Measurements from ENCODE around the gene PRKG1.
"Not testable (repeated sequence)": the region's sequence is repeated elsewhere in the genome, so short reads cannot be mapped to it uniquely, and the experiment has no call there.

PRKG1 gene

DNA sequence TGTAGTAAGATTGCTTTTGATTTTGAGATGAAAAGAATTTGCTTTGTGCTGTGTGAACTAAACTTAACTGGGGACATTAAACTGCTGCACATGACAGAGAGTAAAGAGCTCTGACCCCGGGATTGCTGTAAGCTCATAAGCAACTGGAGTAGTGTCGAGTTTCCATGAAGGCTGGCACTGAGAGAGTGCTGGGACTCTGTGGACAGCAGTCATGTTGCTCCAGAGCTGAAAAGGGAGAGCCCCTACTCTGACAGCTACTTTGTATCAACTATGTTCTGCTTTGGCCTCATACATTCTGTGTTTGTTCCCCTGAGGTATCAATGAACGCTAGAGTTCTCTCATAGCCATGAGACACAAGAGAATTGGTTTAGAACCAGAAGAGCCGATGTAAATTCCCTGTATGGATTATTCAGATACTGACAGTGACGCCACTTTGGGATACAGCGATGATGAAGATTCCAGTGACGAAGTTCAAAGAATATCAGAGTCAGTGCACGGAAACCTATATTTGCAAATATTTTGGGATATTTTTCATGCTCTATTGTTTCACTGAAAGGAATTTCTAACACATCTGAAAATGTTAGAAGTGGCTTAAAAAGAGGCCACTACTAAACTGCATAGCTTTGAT, 1053.9 kb downstream of the PRKG1 start:
- no peak for DNase-seq (ENCODE audit: low read depth)

DNA sequence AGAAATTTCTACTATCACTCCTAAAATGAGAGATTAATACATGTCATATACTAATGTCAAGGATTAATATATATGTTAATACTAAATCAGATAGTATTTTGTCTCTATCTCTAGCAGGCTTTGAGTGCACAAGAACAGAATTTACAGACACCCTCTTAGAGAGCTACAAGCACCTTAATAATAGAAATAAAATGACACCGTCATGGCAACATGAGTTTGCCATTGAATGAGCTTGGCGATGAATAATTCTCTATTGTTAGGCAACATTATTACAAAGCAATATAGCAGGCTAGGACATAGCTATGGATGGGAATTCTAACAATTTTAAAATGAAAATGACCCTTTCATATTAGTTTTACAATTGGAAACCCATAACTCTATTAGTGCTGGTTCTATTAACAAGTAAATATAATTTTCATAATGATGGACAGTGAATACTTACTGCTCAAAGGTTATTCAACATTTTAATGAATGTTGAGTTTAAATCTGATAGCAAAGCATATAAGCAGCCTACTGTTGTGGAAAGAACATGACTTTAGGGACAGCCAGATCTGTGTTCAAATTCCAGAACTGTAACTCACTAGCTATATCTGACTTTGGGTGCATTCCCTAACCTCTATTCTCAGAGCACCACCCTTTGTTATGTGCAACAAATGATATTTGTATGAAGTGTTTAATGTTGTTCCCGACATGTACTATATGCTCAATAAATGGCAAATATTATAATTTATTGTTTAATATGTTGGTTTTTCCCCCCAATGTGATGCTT, 1055.3 kb downstream of the PRKG1 start:
- DNase-seq (ENCODE audit: low read depth) = no peak

- DNase-seq (ENCODE audit: low read depth) = no peak
Measured at GRCh38 chr10:52135101-52135500, 1060.8 kb downstream of the PRKG1 start.

GRCh38 chr10:52136921-52137320, 1062.6 kb downstream of the PRKG1 start:
- DNase-seq (ENCODE audit: low read depth) = no peak

- no peak for DNase-seq (ENCODE audit: low read depth)
Measured at GRCh38 chr10:52143338-52143737, 1069.1 kb downstream of the PRKG1 start.

- DNase-seq (ENCODE audit: low read depth) = no peak
Measured at GRCh38 chr10:52145636-52146035, 1071.3 kb downstream of the PRKG1 start.

GRCh38 chr10:52146766-52147165, 1072.5 kb downstream of the PRKG1 start:
- peak; percentile 20 for DNase-seq (ENCODE audit: low read depth)

DNA sequence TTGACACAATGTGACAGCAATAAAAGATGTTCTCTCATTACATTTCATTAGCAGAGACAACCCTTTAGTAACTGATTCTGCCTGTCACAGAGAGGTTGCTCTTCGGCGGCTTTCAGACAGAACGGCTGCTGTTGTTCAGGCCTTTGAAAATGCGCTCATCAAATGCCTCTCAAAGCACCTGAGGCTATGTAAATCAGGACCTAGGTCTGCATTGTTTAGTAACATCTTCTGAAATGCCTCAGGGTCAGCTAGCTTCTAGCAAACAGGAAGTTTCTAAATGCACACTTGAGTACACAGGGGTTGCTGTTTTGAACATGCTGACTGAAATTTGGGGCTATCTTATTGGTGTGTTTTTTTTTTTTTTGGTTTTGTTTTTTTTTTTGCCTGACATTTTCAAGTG, 1096.5 kb downstream of the PRKG1 start:
- DNase-seq (ENCODE audit: low read depth) = no peak

- DNase-seq (ENCODE audit: low read depth) = no peak
Measured at GRCh38 chr10:52172581-52172980, 1098.3 kb downstream of the PRKG1 start.

DNA sequence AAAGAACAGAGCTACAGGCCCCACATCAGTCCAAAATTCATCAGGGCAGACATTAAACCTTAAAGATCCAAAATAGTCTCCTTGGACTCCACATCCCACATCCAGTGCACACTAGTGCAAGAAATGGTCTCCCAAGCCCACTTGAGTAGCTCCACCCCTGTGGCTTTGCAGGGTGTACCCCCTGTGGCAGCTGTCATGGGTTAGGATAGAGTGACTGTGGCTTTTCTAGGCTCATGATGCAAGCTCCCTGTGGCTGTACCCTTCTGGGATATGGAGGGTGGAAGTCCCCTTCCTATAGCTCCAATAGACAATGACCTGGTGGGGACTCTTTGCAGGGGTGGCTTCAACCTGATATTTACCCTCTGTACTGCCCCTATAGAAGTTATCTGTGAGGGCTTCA, 1111.0 kb downstream of the PRKG1 start:
- no peak for DNase-seq (ENCODE audit: low read depth)

DNA sequence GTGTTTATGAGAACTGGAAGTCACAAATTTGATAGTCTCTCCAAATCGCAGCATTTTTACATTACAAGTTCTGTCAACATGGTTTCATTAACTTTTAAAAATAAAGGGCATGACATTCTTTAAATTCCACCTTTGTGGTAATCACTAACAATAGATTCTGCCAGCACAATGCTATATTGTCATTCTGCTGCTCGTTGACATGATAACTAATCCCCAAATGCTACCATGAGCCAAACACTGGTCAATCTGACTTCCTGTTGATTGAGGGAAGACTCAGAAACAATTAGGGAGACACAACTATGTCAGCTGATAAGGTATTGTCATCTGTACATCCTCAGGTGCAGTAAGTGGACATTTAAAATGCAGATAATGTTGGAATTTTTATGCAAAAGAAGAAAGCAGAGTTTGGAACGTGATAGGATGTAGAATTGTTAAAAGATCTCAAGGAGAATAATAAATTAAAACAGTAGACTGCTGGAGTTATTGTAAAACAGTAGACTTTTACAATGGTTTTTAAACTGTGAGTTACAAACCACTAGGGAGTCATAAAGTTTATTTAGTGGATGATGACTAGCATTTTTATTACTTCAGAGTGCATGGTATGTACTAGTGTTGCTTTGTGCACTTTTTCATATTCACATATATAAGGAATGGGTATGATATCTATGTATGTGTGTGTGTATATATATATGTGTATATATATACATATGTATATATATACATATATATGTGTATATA, 1113.4 kb downstream of the PRKG1 start:
- peak; percentile 25 for DNase-seq (ENCODE audit: low read depth)

DNA sequence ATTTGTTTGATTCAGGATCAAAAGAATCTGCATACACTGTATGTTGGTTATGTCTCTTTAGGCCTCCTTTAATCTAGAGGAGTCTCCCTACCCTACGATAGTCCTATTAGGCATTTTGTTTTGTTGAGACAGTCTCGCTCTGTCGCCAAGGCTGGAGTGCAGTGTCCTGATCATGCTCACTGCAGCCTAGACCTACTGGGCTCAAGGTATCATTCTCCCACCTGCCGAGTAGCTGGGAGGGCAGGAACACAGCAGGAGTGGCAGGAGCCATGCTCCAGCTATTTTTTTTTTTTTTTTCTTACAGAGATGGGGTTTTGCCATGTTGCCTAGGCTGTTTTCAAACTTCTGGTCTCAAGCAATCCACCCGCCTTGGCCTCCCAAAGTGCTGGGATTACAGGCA, 1116.8 kb downstream of the PRKG1 start:
- DNase-seq (ENCODE audit: low read depth) = no peak

DNA sequence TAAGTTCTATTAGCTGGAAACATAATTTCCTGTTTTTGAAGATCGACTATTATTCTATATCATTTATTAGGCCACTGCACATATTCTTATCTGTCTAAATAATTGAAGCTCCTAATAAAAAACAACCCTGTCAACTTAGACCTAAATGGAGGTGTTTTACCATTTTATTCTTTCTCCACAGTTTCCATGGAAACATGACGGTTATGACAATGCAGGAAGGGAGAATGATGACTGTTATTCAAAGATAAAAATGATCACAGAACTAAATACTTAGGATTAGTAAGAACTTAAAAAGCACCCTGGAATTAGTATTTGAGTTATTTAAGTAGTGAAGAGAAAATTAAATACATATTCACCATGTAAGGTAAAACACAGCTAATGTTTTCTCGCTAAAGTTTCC, 1119.9 kb downstream of the PRKG1 start:
- DNase-seq (ENCODE audit: low read depth) = no peak

GRCh38 chr10:52194716-52195115, 1120.4 kb downstream of the PRKG1 start:
- no peak for DNase-seq (ENCODE audit: low read depth)

GRCh38 chr10:52197098-52197497, 1122.8 kb downstream of the PRKG1 start:
- no peak for DNase-seq (ENCODE audit: low read depth)

GRCh38 chr10:52198540-52198939, 1124.3 kb downstream of the PRKG1 start:
- DNase-seq (ENCODE audit: low read depth) = no peak

DNA sequence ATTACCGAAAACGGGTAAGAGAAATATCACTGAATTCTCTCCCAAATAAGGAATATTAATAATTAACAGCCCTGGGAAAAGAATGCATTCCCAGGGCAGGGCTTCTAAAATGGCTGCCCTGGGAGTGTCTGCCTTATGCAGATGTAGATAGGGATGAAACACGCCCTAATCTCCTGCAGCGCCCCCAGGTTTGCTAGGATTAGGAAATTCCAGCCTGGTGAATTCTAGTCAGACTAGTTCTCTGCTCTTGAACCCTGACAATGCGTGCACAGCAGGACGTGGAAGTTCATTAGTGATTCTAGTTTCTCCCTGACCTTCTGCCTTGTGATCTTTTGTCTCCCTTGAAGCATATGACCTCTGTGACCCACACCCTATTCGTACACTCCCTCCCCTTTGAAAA, 1130.6 kb downstream of the PRKG1 start:
- not testable (repeated sequence) for DNase-seq (ENCODE audit: low read depth)

DNA sequence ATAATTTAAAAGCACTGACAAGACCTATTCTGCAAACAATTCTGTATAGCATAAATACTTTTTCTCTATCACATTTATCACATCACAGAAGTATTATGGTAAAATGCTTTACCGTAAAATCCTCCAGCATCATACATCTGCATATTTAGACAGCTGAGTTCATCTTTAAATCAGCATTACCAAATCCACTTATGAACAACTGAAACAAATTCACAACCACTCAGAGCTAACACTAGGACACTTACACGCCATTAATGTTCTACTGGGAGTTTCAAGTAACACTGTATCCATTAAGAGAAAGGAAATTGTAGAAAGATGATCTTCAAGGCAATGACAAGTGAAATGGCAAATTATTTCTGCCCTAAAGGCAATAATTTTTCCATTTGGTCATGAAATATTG, 1134.1 kb downstream of the PRKG1 start:
- no peak for DNase-seq (ENCODE audit: low read depth)

GRCh38 chr10:52210161-52210560, 1135.9 kb downstream of the PRKG1 start:
- no peak for DNase-seq (ENCODE audit: low read depth)

GRCh38 chr10:52212062-52212461, 1137.8 kb downstream of the PRKG1 start:
- no peak for DNase-seq (ENCODE audit: low read depth)

DNA sequence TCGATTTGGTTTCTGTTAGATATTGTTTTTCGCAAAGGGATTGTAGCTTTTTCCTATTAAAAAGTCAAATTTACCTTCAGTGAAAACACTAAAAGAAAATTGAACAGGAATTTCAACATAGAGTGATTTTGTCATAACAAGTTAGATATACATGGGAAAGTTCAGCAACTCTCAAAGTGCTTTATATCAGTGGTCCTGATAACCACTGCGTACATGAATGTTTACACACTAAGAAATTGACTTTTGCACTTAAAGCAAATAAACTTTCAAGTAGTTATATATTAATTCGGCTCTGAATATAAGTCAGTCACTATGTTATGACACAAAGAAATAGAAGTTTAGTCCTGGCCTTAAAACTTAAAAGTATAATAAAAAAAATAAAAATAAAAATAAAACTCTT, 1138.5 kb downstream of the PRKG1 start:
- DNase-seq (ENCODE audit: low read depth) = no peak

DNA sequence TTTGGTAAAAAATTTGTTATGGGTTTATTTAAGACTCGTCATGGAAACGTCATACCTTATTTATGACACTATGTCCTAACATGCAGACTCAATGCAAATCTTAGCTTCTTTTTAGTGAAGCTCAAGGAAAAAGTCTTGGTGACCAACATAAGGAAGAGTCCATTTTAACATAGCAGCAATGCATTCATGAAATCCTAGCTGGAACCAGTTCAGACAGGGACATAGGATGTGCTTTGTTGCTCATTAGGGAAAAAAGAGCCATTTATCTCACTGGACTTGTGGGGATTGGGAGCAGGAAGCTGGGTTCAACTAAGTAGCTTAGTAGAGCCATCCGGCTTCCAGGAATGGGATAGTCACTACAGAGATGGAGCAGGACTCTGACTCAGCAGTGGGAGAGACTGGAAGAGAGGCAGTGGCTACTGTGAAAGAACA, 1139.0 kb downstream of the PRKG1 start:
- peak; percentile 61 for DNase-seq (ENCODE audit: low read depth)

DNA sequence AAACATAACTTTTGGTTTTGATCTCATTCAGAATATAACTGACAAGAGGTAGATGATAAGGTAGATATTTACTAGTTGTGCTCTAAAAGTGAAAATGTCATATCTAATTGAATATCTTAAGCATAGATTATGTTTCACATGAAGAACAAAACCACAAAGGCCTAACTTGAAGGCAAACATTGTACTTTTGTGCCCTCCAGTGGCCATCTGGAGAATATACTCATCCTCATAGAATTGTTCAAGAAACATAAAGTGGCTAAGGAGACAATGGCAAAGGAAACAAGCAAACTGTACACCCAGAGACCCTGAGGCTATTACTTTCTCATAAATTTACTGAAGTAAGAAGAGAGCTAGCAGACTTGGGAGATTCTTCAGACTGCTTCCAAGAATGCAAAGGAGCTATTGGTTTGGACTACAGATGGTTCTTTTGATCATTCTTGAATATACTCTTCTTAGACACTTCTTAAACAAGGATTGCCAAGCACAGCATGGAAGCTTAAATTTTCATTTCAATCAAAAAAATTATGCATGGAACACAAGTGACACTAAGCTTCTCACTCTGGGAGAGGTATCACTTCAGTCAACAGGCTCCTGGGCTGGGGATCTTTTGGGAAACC, 1141.6 kb downstream of the PRKG1 start:
- DNase-seq (ENCODE audit: low read depth) = peak; percentile 56
